ENCODE data around the gene FAM151B. TPM values are rescaled to one million over a fixed set of nuclear protein-coding genes. Genes with fewer than 3 reads are reported as not detected.
A peak's percentile ranks its signal among the peaks of the same experiment; 100 is the strongest.
"Not testable (repeated sequence)": the region's sequence is repeated elsewhere in the genome, so short reads cannot be mapped to it uniquely, and the experiment has no call there.

The FAM151B gene
- total RNA-seq, 2 donors from 2014 or later: 2.1 to 3.2 TPM

DNA sequence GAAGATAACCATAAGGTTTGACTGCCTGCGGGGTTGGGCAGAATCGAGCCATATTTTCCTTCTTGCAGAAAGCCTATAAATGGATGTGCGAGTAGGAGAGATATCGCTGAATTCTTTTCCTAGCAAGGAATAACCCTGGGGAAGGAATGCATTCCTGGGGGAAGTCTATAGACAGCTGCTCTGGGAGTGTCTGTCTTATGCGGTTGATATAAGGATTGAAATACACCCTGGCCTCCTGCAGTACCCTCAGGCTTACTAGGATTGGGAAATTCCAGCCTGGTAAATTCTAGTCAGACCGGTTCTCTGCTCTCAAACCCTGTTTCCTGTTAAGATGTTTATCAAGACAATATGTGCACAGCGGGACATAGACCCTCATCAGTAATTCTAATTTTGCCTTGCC is 5.5 kb downstream of the FAM151B start:
- intact Hi-C loops (cut with DNase I); DNase-seq (ENCODE audit: low spot score): not testable (repeated sequence)

DNA sequence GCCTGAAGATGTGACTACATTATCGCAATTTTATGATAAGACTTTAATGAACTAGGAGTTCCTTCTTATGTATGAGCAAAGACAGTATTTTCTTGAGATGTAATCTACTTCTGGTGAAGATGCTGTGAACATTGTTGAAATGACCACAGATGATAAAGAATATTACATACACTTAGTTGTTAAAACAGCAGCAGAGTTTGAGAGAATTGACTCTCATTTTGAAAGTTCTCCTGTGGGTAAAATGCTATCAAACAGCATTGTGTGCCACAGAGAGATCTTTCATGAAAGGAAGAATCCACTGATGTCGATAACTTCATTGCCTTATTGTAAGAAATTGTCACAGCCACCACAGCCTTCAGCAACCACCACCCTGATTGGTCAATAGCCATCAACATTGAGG is 8.0 kb downstream of the FAM151B start:
- intact Hi-C loops (cut with DNase I): no loop called here
- DNase-seq (ENCODE audit: low spot score): no peak

DNA sequence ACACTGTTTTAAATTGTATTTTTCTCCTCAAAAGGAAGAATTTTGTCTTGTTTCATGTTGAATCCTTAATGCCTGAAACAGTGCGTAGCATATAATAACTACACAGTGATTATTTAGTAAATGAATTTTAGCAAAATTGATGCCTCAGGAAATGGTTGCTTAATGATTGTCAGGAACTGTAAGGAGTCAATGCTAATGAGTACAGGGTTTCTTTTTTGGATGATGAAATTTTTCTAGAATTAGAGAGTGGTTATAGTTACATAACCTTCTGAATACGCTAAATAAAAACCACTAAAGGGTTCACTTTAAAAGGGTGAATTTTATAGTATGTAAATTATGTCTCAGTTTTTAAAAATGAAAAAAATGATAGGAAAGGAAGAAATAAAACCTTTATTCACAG is 14.9 kb downstream of the FAM151B start:
- intact Hi-C loops (cut with DNase I): no loop called here
- DNase-seq (ENCODE audit: low spot score): no peak

DNA sequence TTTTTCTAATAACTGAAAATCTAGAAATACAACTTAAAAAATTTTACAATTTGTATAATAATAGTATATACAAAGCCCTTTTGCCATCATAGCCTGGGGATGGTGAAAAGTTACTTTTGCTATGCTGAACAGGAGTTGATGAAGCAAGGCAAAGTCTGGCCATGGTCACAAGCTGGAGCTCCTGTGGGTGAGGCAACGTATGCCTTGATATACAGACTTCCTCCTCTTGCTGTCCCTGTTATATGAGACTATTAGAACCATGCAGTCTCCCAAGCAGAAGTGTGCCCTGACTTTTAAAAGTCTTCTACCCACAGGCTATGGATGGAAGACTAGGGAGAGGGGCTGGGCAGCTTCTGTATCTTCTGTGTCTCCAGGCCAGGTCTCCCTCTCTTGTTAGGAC is 15.7 kb downstream of the FAM151B start:
- intact Hi-C loops (cut with DNase I): no loop called here
- DNase-seq (ENCODE audit: low spot score): no peak

DNA sequence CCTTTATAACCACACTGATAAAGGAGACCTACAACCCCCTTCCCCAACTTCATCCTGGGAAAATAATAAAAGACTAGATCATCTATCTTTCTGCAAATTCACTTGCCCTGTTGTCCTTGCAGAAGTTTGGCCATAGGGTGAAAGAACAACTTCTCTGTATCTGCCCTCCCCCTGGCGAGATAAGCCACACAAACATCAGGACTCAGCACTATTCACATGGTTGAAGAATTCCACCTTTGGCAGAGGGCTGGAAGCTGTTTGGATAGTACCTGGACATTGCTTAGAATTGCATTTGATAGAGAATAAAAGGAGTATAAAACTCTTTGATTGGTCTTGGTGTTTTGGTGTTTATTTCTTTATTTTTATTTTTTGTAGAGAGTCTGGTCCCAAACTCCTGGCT is 16.9 kb downstream of the FAM151B start:
- intact Hi-C loops (cut with DNase I): no loop called here
- DNase-seq (ENCODE audit: low spot score): no peak

DNA sequence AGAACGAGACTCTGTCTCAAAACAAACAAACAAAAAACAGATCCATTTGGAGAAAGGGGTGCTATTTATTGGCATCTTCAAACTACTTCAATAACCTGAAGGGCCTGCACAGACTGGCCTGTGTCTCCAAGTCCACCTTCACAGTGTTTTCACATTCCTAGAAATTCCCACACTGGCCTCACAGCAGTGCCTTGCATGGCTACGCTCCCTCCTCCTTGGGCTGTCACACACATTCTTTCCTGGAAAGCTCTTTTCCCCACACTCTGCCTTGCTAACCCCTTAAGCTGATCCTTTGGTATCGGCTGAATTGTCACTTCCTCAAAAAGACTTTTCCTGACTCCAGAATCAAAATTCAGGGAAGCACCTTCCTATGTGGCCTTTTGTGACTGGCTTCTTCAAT is 19.8 kb downstream of the FAM151B start:
- intact Hi-C loops (cut with DNase I): loop anchor here in 1 of 2 donors (2.0 kb wide), 1 partner anchor 51 kb away; no protein-coding TSS in a partner anchor
- no peak for DNase-seq (ENCODE audit: low spot score)

DNA sequence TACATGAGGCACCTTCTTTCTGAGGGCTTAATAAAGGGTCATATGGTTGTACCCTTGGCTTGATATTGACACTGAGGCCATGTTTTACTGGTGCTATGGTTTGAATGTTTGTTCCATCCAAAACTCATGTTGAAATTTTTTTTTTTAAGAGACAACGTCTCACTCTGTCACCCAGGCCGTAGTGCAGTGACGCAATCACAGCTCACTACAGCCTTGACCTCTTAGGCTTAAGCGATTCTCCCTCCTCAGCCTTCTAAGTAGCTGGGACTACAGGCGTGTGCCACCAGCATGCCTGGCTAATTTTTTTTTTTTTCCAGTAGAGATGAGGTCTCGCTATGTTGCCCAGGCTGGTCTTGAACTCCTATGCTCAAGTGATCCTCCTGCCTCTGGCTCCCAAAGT is 20.9 kb downstream of the FAM151B start:
- intact Hi-C loops (cut with DNase I): no loop called here
- DNase-seq (ENCODE audit: low spot score): no peak

DNA sequence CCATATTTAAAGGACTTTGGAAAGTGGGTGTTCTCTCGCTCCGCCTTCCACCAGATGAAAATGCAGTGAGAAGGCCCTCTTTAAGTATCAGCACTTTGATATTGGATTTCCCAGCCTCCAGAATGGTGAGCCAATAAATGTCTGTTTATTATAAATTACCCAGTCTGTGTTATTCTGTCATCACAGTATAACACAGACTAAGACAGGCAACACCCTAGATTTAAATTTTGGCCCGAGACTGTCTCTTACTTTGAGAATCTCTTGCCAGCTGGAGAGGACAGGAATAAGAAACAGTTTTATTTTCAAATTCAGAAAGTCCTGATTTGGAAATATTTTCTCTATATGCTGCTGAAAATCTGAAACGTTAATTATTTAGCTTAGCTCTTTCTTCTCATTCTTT is 21.5 kb downstream of the FAM151B start:
- intact Hi-C loops (cut with DNase I): no loop called here

DNA sequence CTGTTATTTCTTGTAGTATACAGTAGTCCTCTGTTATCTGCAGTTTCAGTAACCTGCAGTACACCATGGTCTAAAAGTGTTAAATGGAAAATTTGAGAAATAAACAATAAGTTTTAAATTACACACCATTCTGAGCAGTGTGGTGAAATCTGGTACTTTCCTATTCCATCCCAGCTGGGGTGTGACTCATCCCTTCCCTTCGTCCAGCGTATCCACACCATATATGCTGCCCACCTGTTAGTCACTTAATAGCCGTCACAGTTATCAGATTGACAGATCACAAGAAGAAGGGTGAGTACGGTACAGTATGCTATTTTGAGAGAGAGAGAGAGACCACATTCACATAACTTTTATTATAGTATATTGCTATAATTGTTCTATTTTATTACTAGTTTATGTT is 28.9 kb downstream of the FAM151B start:
- intact Hi-C loops (cut with DNase I): no loop called here
- DNase-seq (ENCODE audit: low spot score): no peak

More for the DNA sequence above, 21.5 kb downstream of the FAM151B start:
- no peak for DNase-seq (ENCODE audit: low spot score)

DNA sequence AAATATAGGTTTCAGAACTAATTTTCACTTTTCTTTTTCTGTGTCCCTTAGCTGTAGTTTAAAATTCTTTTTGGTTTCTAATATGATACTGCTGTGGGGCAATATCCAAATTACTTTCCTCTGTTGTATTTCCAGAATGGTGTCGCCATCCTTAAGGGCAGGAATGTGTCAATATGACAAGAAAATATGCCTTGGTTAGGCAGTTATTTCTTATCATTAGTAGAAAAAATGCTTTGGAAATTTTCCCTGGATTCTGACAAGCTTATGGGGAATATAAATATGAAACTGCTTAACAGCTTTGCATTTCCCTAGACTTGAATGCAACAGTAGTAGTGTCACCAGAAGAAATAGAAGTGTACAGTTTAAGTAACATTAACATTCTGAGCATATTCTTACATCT is 52.8 kb downstream of the FAM151B start:
- DNase-seq (ENCODE audit: low spot score): no peak
- intact Hi-C loops (cut with DNase I): no loop called here

DNA sequence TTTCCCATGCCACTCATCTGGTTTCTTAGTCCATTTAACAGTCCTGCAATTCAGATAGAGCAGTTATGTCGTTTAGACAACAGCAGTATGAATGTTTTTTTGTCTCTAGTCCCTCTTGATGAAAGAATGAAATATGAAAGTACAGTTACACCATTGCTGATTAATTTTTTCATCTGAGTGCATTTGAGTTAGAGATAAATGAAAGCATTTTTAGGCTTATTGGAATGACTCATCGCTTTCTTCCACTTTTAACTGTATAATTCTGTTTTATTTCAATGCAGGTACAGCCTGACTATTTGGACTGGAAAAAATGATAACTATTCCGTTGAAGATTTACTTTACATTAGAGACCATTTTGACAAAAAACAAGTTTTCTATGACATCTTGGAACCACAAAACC is 53.5 kb downstream of the FAM151B start:
- intact Hi-C loops (cut with DNase I): no loop called here
- DNase-seq (ENCODE audit: low spot score): no peak

DNA sequence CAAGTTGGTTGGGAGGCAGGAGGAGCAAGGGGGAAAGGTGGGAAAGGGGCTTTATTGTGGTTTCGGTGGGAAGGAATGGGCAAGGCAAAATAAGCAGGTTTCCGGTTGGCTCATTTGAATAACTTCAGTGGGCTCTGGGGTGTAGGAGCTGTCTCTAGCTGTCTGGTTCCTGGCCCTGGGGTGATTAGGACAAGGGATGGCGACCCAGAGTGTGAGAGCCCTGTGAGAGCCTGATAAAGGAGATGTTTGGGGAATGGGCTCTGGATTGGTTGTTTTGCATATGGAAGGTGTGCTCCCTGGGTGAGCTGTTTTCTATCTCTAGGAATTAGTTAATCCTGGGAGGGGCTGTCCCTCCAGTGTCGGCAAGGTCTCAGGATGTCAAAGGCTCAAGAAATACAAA is 66.7 kb downstream of the FAM151B start:
- intact Hi-C loops (cut with DNase I): no loop called here
- DNase-seq (ENCODE audit: low spot score): no peak

DNA sequence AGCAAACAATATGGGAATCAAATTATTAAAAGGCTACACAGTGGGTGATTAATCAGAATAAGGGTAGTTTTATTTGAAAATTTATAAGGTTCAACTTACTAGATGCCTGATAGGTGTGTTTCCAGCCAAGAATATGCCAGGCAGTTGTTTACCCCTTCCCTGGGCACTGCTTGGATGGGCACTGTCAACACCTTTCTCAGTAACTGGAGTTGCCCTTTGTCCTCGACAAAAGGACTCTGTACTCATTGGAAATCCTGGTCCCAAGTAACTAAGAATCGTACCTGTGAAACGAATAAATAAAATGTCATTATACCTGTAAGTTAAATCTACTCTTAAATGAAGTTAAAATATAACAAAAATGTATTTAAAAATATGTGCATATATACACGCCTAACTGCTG is 67.2 kb downstream of the FAM151B start:
- intact Hi-C loops (cut with DNase I): no loop called here
- DNase-seq (ENCODE audit: low spot score): no peak

DNA sequence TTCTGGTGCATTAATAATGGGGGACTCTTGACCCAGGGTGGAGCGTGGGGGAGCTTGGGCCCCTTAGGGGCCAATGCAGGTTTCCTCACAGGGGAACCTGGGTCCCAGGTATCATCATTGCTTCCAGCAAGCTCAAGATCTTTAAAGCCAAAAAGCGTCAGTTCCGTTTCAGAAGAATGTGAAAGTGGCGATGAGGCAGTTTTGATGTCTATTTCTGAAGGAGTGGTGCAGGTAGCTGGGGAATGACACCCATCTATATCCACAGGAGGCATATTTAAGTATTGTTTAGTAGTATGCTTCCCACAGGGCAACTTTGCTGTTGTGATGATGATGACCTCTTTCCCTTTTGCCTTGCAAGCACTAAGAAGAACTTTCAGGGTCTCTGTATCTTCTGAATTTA is 71.3 kb downstream of the FAM151B start:
- intact Hi-C loops (cut with DNase I): loop anchor here in 1 of 2 donors (2.0 kb wide), 1 partner anchor 52 kb away; no protein-coding TSS in a partner anchor

DNA sequence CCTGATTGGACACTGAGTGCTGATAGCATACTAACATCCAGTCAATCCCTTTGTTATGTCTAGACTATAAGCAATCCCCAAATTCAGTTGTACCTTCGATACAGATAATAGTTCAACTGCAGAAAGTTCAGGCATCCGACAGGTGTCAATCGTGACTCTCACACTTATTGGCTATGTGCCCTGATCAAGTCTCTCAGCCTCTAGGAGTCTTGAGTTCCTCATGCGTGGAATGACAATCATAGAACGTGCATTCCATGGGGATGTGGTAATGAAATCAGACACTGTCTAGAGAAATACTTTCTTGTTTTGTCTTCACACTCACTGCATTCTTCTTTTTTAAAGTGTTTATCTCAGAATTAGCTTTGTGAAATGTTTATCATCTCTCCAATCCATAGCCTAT is 77.4 kb downstream of the FAM151B start:
- intact Hi-C loops (cut with DNase I): loop anchor here in 1 of 2 donors (1.0 kb wide), 1 partner anchor 18 kb away; no protein-coding TSS in a partner anchor
- DNase-seq (ENCODE audit: low spot score): no peak

More for the DNA sequence above, 71.3 kb downstream of the FAM151B start:
- DNase-seq (ENCODE audit: low spot score): no peak

DNA sequence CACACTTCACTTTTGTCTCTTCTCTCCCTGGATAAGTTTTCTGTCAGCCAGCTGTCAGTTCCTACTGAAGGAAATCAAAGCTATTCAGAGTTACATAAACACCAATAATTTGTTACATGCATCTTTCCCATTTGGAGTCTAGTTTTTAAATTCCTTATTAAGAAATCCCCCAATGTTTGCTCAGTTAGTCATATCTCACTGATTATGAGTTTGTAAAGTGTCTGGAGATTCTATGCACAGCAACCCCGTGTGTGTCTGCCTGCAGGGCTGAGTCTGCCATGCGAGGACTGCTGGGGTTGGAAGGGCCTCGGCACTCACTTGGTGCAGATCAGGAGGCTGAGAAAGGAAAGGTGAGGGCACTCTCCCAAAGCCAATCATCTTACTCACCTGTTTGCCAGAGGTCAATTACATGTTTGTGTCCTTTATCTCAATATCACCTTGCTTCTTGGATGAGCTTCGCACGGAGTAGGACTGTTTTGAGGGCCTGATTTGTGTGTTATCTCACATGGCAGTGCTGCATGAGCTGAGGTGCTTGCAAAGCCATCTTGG is 78.9 kb downstream of the FAM151B start:
- intact Hi-C loops (cut with DNase I): no loop called here
- no peak for DNase-seq (ENCODE audit: low spot score)

DNA sequence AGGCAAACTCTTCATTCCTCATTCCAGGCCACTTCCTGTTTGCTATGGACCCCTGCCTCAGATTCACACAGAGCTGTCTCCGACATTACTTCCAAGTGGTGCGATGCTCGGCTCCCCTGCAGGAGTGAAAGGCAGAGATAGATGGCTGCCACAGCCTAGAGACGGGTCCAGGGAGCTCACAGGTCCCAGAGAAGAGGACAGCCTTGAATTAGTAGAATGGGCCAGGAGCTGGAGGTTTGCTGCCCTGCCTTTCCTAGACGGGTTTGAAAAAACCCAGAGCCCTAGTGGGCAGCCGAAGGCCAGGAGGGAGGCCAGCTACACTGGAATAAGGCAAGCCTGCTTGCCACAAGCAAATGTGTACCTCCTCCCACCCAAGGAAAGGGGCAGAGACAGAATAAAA is 80.4 kb downstream of the FAM151B start:
- intact Hi-C loops (cut with DNase I): no loop called here
- no peak for DNase-seq (ENCODE audit: low spot score)

DNA sequence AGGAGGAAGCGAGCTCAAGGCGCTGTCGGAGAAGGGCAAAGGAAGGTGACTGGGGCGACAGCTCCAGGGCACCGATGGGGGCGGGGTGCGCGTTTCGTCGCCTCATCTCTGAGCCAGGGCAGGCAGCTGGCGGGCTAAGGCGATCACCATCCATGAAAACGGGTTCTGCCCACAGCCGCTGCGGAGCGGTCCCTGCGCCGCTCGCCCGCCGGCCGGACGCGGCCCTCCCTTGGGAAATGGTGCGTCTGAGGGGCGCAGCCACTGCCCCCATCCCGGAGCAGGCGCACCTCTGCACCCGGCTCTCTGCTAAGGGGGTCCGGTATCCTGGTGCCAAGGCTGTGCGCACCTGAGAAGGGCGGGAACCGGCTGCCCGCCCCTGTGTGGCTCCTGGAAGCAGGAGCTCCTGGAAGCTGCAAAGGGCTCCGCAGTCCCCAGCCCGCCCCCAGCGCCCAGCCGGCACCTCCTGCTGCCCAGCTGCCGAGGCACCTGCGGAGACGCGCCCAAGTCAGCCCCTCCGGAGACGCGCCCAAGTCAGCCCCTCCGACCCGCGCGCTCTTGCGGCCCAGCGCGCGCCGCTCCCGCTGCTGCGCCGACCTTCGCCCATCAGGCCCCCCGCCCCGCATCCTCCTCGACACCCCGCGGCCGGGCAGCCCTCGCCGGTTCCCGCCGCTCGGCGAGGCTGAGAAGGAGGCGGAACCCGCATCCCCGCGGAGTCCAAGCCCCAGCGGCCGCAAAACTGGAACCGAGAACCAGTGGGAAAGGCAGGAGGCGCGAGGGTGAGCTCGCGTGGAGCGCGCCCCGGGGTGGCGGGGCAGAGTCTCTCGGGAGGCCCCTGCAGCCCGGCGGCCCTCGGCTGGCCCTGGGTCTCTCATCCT is 81.4 kb downstream of the FAM151B start:
- DNase-seq (ENCODE audit: low spot score): no peak
- intact Hi-C loops (cut with DNase I): no loop called here

DNA sequence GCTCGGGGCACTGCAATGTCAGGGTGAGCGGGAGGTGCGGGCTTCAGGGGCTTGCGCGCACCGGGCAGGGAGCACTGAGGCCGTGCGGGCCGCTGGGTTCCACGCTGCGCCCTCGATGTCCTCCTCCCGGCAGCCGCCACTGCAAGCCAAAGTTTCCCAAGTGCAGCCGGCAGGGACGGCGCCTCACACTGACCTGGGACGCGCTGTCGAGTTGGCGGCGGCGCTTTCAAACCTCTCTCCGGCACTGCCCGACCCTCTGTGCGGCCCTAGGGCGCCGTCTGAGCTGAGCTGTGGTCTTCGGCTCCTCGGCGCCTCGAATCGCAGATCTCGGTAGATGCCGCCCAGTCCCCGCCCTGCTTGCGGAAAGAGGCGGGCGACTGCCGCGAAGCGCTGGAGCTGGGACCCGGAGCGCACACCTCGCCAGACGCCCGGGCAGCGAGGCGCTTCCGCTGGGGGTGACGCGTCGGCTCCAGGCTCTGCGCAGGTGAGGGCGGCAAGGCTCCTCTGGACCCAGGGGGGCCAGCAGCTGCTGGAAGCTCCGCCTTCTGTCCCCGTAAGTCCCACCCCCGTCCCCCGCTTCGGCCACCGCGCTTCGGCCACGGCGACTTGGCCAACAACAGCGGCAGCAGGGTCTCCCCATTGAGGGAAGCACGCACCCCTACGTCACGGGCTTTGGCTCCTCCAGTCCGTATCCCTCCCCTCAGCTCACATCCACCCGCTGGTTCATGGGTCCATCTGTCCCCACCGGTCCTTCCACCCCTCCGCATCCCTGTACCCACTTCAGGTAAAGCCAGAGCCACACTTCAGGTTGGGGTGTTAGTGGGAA is 82.3 kb downstream of the FAM151B start, which contains the start of gene ANKRD34B:
Gene ANKRD34B, minus strand, starts transcription at position 320 of the 826 bp plus-strand sequence. CDS start 10,261 bp downstream, outside the sequence.
- peak; percentile 82 for DNase-seq (ENCODE audit: low spot score)

DNA sequence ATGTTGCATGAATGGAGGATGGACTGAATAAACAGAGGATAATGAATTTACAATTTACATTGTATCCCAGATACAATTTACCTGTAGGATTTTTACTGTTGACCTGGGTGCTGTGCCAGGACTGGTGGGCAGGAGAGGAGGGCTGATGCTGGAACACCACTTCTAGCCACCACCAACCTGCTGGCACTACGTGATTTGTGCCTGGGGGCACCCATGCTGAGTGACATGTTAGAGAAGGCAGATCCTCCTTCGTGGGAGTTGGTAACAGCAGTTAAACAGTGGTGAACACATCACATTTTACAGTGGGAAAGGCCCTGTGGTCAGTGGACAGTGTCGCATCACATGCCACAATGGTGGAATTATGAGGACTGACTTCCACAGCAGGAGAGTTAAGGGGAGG is 85.2 kb downstream of the FAM151B start:
- intact Hi-C loops (cut with DNase I): no loop called here
- DNase-seq (ENCODE audit: low spot score): no peak

More for the DNA sequence above, 82.3 kb downstream of the FAM151B start, which contains the start of gene ANKRD34B:
- intact Hi-C loops (cut with DNase I): no loop called here

All from posterior vena cava (tissue), 2 donors.